SK-N-DZ (cell line): ENCODE measurements around the gene SLC32A1.
A peak's percentile ranks its signal among the peaks of the same experiment; 100 is the strongest.

Experiments
- DNase-seq: peaks from one replicate; pipeline ENCODE4 v3.0.0-alpha.2; 2015; ENCODE audit warnings: low spot score

SLC32A1 gene

DNA sequence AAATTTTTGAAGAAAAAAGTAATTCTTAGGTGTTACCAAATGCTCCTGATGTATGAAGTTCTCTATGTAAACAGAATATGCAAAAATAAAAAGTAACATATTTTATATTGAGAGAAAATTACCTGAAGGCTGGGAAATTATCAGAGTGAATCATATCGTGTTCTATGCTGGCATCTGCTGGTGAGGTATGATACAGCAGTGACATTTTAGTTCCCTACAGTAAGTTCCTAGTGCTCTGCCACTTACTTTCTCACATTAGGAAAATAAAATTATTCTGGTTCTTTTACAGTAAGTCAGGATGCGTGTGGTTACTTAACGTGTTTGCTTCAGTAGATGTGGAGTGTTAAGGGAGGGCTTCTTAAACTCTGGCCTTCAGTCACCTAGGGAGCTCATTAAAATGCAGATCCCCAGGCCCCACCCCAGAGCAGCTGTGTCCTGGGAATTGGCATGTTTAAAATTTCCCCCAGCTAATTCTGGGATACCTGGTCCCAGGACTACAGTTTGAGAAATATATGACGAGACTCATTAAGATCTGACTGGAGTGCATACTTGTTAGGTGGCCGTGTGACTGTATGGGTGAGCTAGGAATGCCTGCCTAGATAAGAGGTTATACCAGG is 27.2 kb downstream of the SLC32A1 start:
- peak; percentile 47 for DNase-seq

DNA sequence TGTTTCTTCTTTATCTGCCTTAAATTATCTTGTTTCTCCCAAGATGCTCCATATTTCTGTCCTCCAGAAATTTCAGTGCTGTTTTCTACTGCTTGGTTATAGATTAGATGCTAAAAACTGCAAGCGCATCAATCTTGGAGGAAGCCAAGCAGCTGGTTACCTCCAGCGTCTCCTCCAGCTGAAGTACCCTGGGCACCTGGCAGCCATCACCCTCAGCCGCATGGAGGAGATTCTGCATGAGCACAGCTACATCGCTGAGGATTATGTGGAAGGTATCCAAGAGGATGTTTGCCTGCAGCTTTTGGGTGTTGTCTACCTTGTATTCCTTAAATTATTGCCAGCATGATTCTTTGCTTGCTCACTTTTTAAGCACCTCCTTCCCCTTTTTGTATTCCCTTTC is 27.7 kb downstream of the SLC32A1 start:
- DNase-seq: no peak

DNA sequence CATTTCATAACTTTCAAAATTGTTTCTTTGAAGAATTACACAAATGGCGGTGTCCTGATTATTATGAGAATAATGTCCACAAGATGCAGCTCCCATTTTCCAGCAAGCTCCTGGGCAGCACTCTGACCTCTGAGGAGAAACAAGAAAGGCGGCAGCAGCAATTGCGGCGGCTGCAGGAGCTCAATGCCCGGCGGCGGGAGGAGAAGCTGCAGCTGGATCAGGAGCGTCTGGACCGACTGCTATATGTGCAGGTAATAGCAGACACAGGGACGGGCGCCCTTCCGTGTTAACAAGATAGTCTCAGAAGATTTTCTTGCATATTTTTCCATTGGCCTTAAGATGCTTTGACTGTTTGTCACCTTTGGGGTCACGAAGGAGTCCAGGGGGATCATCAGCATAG is 30.6 kb downstream of the SLC32A1 start:
- DNase-seq: no peak

DNA sequence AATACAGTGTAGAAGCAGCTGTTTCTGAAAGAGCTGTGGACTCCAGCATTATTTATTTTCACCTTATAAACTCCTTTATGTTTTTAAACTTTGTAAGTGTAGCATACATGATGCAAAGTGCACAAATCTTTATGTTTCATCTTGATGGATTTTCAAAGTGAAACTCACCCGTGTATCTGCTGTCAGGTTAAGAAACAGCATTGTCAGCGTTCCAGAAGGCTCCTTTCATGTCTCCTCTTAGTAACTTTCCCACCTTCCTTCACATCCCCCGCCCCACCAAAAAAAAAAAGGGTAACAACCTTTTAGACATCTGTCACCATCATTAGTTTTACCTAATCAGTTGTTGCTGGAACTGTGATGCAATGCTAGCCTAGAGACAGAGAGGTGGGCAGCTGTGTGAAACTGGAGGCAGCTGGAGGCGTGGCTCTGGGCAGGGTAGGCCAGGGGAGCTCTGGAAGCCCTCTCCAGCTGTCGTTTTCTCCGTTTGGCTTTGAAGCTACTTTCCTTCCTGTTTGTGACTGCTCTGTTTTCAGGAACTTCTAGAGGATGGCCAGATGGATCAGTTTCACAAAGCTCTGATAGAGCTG is 31.1 kb downstream of the SLC32A1 start:
- DNase-seq: no peak

DNA sequence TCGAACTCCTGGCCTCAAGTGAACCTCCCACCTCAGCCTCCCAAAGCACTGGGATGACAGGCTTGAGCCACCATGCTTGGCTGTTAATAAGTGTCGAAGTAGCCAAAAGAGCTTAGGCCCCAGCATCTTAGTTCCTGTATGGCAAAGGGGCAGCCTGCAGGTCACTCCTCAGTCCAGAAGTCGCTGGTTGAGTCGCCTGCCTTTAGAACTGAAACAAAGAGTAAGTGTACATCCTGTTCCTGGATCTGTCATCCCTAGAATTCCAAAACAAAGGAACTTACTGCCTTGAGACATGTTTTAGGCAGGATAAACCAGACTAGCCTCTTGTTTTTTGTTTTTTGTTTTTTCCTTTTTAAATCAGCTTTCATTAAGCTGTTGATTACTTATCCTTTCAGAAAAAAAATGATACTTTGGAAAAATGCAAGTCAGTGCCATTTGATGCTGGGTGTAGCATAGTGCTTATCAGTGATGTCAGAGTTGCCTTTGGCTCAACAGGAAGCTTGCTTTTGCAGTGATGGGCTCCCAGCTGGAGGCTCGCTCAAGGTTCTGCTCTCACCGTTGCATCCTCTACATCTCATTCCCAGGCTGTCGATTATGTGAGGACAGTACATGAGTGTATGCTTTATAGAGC is 33.0 kb downstream of the SLC32A1 start:
- DNase-seq: no peak

DNA sequence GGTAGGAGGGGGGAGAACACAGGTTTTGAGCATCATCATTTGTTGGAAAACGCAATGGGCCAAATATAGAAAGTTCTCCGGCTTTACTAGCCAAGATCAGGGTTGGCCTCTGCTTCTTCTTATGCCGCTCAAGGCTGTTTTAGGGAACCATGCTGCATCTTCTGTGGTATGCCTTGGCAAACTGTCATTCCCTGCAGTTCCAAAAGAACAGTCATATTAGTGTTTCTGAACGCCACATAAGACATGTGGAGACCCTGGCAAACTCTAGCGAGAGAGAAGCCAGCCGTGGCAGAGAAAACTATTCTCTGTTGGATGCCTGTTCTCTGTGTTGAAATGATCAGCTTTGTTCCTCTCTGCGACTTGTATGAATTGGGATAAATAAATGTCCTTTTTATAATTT is 34.8 kb downstream of the SLC32A1 start:
- no peak for DNase-seq

DNA sequence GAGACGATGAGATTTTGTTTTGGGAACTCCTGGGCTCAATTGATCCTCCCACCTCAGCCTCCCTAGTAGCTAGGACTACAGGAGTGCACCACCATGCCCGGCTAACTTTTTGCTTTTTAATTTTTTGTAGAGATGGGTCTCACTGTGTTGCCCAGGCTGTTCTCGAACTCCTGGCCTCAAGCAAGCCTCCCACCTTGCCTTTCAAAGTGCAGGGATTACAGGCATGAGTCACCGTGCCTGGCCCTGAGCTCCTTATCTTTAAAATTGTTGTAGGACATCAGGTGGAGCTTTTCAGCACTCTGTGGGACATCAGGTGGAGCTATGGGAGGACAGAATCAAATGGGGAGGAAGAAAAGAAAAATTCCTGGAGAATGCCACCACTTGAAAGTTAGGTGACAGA is 36.7 kb downstream of the SLC32A1 start:
- DNase-seq: no peak

DNA sequence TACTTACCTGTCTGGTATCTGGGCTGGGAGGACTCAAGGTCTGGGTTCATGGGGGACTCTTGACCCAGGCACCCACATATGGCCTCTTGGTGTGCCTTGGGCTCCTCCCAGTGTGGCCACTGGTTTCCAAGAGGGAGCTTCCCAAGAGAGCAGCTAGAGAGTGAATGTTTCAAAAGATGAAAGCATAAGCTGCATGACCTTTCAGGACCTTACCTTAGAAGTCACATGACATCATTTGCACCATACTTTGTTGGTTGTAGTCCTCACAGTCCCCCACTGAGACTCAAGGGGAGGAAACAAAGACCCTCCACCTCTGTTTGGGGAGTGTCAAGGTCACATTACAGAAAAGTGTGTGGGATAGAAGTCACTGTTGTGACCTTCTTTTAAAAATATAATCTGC is 37.9 kb downstream of the SLC32A1 start:
- DNase-seq: no peak

DNA sequence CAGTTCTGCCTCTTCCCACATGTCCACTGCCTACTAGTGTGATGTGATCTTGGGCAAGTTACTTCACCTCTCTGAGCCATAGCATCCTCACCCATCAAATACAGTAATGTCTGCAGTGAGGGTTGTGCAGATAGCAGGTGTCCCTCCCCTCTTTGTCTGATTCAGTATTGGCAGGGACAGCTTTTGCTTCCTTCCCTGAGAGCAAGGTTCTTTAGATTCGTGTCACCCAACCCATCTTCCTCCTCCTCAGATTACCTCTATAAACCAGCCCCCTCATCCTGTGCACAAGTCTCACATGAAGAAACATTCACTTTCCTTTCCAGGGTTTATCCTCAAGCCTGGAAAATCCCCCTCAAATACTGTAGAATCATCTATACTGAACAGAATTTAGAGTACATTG is 39.3 kb downstream of the SLC32A1 start:
- DNase-seq: no peak

DNA sequence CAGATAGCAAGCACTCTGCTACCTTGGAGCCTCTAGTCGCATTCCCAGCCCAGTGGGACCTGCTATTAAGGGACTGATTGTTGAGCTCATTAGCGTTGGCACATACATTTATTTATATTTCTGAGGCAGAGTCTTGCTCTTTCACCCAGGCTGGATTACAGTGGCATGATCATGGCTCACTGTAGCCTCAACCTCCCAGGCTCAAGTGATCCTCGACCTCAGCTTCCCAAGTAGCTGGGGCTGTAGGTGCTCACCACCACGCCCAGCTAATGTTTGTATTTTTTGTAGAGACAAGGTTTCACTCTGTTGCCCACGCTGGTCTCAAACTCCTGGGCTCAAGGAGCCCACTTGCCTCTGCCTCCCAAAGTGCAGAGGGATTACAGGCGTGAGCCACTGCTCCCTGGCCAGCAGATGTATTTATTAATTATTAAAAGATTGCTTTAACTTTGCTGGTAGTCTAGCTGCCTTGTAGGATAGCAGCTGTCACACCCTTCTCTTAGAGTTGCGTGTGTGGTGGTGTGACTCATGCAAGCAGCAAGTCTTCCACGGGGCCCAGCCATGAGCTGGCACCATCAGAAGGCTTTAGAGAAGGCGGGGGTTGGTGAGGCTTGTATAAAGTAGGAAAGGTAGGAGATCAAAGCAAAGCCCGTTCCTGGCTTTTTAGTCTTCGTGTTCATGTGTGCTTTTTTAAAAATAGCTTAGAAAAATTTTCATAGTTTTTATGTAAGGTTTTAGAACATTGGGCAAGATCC is 40.5 kb downstream of the SLC32A1 start:
- DNase-seq: no peak

DNA sequence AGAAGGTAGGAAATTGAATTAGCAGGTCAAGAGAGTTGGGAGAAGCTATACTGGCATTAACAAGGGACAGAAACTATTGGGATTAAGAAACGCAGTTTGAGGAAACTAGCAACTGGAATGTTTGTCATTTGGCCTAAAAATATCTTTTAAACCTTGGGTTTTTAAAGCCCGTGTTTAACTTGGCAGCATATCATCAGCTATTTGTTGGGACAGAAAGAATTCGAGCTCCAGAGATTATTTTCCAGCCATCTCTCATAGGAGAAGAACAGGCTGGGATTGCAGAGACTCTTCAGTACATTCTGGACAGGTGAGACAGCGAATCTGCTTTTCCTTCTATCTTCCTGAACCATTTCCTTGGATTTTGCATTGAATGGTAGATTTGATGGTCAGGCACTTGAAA is 41.8 kb downstream of the SLC32A1 start:
- DNase-seq: no peak

DNA sequence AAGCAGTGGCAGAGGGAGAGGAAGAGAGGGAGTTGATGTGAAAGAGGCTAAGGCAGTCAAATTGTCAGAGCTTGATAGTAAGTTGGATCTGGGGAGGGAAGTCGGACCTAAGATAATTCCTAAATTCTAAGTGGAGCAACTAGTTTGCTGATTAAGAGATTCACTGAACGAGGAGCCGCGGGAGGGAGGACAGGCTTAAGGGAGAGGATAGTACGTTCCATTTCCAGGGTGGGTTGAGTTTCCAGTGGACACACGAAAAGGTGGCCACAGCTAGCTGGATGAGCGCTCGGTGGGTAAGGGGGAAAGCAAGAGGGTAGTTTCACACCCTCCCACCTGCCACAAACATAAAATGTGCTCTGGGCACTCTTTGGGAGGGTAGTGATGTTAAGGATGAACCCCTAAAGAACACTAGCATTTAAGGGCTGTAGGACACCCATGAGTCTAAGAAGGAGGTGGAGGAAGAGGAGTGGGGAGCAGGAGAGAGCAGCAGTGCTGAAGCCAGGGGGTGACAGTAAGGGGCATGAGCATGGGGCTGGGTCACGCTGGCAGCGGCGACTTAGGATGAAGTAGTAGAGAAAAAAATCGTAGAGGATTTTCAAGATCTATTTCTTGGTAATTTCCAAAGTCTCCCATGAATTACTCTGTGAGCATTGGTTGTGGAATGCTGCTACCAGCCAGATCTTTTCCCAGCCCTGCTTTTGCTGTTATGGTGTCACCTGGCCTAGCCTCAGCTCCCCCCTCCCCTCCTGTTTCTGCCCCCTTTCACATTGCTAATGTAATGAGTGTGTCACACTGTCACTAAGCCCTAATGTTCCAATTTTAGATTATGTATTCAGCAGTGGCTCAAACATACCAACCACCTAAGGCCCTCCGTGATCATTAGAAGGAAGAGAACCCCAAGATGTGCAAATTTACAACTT is 45.4 kb downstream of the SLC32A1 start:
- no peak for DNase-seq

DNA sequence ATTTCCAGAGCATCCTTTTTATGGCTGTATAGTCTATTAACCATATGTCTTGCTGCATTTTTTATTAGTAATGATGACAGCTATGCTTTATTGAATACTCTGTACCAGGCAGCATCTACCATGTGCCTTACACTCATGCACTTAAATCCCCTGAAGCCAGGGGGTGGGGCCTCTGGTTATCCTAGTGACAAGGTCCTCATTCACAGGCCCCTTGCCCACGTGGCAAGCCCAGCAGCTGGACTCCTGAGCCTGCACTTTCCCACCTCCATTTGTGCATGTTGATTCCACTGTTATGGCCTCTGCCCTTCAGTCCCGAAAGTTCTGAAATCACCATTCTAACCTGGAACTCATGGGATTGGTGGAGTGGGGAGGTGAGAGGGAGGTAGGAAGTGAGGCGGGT is 46.3 kb downstream of the SLC32A1 start:
- DNase-seq: no peak

DNA sequence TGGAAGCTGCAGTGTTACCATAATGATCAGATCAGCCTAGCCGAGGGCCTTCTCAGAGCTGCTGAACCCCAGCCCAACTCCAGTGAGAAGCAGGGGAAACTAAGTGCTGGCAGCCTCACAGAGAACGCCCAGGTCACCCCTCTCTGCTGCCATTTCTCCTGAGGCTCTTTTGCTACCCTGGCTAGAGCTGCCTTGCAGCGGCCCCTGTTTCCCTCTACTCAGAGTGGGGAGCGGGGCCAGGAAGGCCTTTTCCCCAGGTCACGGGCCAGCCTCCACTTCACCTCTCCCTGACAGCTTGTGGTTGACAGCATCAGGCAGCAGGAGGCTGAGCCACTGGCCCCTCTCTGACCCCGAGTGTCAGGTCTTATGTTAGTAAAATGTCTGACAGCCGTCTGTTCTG is 46.7 kb downstream of the SLC32A1 start:
- DNase-seq: no peak

DNA sequence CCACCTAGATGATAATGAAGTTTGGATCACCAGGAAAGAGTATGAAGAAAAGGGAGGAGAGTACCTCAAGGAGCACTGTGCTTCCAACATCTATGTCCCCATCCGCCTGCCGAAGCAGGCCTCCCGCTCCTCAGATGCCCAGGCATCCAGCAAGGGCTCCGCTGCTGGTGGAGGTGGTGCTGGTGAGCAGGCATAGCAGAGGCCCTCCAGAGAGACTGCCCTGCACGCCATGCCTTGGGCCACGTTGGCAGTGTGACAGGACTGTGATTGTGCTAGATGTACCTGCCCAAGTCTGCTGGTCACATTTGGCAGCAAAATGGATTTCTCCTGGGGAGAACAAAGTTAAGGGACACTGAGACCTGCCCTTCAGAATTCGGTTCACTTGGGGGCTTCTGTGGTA is 47.3 kb downstream of the SLC32A1 start:
- no peak for DNase-seq

DNA sequence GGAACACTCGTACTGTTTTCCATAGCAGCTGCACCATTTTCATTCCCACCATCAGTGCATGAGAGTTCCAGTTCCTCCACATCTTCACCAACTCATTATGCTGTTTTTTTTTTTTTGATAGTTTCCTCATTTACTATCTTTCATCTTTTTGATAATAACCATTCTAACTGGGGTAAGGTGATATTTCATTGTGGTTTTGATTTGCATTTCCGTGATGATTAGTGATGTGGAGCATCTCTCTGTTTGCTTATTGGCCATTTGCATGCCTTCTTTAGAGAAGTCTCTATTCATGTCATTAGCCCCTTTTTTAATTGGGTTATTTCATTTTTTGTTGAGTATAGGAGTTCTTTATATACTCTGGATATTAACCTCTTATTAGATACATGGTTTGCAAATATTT is 49.9 kb downstream of the SLC32A1 start:
- no peak for DNase-seq

DNA sequence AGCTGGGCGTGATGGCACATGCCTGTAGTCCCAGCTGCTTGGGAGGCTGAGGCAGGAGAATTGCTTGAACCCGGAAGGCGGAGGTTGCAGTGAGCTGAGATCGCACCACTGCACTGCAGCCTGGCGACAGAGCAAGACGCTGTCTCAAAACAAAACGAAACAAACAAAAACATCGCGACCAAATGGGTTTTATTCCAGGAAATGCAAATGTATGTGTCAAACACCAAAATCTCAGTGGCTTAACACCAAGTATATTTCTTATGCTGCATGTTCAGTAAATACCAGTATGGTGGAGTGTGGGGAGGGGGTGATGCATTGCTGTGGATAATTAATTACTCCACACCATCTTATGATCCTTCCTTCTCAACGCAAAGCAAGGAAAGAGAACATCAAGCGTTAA is 52.1 kb downstream of the SLC32A1 start:
- DNase-seq: no peak
